GM21528 (cell line): ENCODE measurements around the gene GPRIN2.
"Not testable (repeated sequence)": the region's sequence is repeated elsewhere in the genome, so short reads cannot be mapped to it uniquely, and the experiment has no call there.

Source experiments
- ATAC-seq: cut with Tn5 transposase; IDR thresholded peaks from one replicate; pipeline ENCODE4 v1.9.1; 2021; ENCODE audit warnings: mild to moderate bottlenecking, moderate library complexity; ENCODE audit not compliant: unreplicated experiment, low FRiP score

GPRIN2 gene

DNA sequence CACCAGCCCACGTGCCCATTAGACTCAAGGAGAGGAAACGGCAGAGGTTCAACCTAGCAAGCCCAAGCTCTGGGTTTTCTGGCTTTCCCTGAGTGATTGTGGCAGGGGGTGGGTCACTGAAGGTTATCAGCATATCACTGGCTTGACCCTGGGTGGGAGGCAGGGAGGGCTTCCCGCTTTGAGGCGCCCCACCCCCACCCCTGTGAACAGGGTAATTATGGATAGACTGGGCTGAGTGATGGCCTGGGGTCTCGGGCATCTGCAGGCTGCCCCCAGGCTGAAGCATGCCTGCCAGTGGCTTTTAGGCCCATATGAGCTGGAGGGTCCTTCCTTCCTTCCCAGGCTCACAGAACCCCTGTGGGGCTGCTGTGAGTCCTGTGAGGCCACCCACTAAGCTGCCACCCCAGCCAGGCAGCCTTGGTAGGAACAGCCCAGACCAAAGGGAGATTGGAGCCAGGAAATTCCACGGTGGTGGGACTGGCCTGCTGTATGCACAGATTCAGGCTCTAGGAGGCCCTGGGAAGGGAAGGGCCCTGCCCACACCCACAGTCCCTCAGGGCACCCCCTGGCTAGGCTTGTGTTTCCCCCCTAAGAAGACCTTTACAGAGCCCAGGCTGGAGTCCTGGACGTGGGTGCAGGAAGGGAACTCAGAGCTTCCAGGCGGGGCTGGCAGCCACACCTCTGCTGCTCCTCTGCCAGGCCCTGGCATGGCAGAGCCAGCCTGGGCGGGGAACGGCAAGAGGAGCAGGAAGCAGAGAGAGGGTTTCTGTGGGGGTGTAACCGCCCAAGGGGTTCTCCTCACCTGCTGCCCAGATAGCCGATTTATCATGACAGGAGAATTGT is 33.1 kb downstream of the GPRIN2 start:
- ATAC-seq, result no peak

DNA sequence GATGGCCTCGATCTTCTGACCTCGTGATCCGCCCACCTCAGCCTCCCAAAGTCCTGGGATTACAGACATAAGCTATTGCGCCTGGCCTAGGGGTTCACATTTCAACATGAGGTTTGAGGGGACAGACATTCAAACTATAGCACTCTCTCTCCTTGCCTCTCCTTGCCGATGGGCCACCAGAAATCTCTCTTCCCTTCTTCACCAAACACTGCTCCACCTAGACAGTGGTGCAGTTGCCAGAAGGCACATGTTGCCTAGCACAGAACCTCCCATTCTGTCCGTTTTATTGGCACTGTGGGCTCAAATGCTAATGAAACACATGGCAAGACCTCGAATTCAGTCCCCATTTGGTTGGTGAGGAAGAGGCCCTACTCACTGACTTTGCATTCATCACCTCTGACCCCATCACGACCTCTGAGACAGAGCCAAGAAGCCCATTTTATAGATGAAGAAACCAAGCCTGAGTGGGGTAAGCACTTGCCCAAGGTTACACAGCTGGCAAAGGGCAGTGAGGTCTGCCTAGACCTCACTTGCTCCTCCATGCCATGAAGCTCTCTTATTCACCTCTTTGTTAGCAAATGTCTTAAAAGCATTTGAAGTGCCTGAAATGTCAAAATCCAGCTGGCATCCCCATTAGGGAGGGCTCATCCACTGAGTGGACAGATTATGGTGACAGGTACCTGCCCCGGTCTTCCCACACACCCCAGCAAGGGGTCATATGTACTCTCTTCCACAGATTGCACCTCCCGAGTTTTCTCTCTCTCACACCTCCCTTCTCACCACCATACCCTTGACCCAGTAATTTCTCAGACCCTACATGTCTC is 34.0 kb downstream of the GPRIN2 start:
- ATAC-seq, result no peak

DNA sequence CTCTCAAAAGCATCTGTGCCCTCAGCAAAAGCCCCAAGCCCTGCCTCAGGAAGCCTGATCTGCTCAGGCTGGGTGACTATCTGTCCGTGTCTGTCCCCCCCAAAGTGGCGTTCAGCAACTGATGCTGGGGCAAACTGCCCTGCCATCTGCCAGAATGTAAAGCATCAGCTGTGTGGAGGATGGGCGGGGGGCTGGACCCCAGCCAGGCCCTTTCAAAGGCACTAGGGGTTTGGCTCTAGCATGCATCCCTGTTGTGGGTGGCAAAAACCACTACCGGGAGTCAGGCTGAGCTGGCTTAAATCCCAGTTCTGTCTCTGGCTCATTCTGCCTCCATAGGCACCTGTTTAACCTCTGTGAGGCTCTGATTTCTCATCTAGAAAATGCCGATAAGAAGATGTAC is 35.5 kb downstream of the GPRIN2 start:
- no peak for ATAC-seq

DNA sequence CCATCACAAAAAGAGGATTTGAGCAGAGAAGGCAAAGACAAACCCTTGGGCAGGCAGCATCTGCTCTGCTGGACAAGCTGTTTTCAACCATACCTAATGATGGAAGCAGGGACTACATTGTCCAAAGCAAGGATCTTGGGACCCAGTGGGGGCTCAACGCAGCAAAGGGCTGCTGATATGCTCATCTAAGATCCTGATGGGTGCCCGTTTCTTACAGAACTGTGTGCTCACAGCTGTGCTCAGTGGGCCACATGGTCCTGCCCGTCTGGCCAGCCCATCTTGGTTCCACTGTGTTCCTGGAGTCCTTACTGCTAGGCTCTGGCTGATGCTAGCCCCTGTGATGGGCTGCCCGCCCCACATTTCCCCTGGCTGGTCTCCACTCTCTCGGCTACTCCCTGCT is 36.1 kb downstream of the GPRIN2 start:
- no peak for ATAC-seq

DNA sequence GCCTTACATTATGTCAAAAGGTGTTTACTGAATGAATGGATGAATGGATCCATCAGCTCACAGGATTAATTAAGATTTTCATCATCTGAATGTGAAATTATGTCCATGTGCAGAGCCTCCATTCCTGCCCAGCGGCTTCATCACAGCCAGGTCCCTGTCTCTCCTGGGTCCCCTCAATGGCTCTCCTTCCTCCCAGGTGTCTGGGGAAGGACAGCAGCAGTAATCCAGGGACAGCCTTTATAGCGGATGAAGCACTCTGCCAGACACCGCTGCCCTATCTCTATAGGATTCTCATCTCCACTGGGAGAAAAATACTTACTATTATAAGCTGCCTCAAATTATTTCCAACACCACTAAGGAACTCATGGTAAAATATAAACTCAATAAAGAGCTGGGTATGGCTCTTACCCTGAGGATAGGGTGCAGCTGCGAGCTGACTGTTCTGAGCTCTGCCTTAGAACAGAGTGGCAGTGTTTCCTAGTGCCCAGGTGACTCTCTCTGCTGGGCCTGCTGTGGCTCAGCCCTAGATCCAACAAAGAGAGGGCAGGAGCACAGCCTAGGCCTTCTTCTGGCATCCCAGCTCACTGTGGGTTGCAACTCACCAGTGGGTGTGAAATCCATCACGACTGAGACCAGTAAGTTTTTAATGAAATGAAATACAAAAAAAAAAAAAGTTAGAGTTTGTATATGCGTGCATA is 38.3 kb downstream of the GPRIN2 start:
- no peak for ATAC-seq

DNA sequence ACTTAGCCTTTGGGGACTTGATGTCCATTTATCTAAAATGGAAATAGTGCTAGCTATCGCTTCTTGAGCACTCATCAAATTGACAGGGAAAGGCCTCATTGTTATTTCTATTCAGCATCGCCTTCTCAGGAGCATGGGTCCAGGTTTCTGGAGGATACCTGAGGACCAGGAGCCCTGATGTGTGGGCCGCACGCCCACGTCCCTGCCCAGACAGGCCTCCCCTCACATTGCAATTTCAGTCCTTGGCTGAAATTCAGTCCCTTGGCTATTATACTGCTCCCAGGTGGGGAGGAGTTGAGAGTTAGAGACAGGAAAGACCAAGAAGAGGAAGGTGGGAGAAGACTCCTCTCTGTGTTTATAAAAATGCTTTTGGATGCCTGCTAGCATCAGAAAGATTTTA is 38.9 kb downstream of the GPRIN2 start:
- ATAC-seq, result no peak

DNA sequence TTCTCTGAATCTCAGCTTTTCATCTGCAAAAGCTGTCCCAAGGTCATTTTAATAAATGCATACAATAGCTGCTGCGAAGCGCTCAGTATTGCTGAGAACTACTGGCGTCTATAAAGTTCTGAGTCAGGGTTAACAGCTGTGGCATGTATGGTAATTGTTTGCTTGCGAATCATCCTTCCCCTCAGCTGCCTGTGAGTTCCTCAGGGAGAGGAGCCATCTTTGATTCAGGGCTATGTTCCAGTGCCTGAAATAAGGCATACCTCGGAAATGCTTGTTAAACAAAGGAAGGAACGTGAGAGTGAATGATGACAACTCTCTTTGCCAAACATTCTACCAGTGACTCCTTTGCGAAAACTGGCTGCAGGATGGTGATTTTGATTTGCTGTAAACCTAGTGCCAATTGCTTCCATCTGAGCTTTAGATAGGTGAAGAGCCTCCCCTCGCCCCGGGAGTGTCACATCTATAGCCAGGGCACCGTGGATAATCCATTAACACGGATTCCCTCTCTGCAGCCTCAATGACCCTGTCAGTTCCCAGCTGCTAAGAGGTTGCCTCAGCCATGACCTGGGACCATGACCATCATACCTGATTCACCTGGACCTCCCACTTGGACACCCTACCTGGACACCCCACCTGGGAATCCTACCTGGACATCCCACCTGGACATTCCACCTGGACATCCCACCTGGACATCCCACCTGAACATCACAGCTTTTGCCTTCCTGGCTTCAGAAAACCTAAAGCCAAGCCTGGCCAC is 39.6 kb downstream of the GPRIN2 start:
- no peak for ATAC-seq

DNA sequence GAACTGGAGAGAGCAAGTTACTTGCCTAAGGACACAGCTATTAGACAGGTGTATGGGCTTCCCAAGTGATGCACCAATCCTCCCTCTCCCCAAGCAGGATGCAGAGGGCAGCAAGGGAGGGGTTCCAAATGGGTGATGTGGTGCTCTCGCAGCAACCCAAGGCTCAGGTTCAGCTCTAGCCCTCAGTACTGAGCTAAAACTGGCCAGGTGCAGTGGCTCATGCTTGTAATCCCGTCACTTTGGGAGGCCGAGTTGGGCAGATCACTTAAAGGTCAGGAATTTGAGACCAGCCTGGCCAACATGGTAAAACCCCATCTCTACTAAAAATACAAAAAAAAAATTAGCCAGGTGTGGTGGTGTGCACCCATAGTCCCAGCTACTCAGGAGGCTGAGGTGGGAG is 40.7 kb downstream of the GPRIN2 start:
- ATAC-seq, result no peak

DNA sequence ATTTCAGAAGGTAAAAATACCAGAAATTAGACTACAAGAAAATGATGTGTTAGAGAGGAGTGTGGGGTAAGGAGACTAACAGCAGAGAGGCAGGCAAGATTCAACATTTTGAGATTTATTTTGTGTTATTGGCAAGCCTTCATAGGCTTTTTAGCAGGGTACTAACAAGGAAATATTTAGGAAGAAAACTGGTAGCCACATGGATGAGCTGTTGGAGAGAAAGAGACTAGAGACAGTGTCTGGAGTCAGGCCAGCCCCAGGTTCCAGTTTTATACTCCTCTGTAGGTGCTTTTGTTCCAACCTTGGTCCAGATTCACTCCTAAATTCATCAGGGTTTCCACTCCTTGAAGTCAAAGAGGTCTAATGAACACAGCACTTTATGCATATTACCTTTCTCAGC is 41.1 kb downstream of the GPRIN2 start:
- no peak for ATAC-seq

DNA sequence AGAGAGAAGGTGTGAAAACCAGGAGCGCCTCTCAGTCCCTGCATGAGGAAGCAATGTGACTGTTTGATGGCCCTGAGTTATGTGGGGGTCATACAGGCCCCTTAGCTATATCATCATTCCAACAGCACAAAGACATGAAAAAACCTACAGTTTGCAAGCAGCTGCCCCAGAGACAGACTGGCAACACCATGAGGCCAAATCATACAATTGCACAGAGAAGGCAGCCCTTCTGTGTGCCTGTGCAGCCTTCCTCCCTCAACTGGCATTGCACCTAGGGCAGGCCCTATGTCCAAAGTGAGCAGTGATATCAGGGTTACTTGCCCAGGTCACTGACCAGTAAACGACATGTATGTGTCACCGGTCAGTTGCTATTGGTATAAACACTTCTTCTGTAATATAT is 41.6 kb downstream of the GPRIN2 start:
- no peak for ATAC-seq

DNA sequence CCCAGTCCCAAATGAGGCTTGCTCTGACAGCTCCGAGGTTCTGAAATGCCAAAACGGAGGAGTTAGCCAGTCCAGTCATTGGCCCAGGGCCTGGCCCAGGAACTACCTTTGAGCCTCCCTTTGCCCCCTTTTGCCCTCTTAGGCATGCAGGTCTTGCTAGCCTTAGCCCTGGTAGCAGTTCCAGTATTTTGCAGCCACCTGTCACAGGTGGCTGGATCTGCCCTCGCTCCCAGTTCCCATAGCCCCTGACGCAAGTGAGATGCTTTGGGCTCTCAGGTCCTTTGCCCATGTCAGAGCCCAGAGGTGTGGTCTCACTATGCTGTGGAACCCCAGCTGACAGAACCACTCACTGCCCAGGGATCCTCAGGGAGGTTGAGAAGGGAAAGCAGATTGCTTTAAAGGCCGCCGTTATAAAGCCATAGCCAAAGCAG is 42.0 kb downstream of the GPRIN2 start:
- no peak for ATAC-seq

DNA sequence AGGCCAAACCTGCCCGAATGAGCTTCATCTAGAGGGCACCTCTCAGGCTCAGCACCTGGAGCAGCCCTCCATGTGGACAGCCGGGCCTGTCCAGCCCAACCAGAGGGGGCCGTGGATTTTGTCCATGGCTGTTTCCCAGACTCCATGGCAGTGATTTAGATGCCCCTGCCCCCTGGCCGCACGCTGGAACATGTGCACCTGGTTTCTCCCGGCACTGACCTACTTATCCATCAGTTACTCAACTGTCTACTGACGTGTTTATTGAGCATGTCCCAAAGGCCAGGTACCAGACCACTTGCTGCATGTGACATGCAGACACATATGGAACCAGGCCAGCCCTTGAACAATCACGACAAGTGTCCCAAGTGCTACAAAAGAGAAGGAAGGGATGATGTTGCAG is 43.1 kb downstream of the GPRIN2 start:
- ATAC-seq, result not testable (repeated sequence)

DNA sequence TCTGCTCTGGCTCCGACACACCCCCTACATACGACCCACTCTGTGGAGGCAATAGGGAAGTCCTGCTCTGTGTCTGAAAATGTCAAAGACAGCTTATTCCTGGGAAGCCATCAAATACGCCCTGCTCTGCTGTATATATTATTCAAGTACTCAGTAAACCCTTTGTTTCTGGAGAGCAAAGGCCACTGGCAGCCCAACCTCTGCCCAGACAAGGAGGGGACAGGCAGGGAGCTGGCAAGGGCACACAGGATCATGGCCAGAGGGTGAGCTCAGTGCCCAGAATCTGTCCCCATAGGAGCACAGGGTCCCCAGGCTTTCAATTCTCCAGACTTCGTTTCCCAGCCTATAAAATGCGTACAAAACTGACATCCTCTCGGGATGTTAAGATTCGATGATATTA is 43.7 kb downstream of the GPRIN2 start:
- not testable (repeated sequence) for ATAC-seq

DNA sequence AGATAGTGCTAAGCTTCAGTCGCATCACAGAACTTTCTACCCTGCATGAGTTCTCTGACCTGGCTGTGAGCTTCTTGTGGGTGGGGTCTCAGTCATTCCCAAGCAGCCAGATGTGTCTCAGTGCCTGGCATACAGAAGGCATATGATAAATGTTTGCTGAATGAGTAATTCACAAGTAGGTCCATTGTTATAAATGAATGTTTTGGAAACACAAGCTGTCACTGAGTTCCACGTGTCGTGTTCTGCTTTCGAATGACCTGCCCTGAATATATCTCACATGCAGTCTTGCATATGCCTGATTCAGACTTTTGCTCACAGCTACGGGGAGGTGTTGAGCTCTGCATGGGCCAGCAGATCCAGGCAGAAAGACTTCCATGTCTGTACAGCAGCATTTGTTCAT is 44.5 kb downstream of the GPRIN2 start:
- not testable (repeated sequence) for ATAC-seq
